PFSK-1 (cell line): ENCODE data around the gene SMYD4.

ENCODE experiments used
- POLR2AphosphoS5 ChIP-seq: IDR thresholded peaks from 2 replicates; pipeline ENCODE4 v1.6.1; 2012; ENCODE audit warnings: low read depth, mild to moderate bottlenecking, control low read depth, low read length, moderate library complexity
- REST ChIP-seq, 2 experiments: IDR thresholded peaks; 2 replicates each; pipeline versions ENCODE4 v1.6.1 to v1.8.0; 2011 to 2012; ENCODE audit warnings: low read depth in 2 of 2, low read length in 2 of 2, control low read depth in 1 of 2, inconsistent platforms in 1 of 2, mild to moderate bottlenecking in 1 of 2, moderate library complexity in 1 of 2; ENCODE audit not compliant: insufficient read depth in 1 of 2

- TF ChIP-seq POLR2AphosphoS5 (no peak), REST (IDR thresholded peaks at IDR 0.05; ENCODE audit: insufficient read depth in 1 of 2, low read depth in 2 of 2, low read length in 2 of 2) (no peak)
Measured at GRCh38 chr17:1742371-1743087, 87.2 kb downstream of the SMYD4 start, which contains the start of gene SERPINF2.
